K562 (cell line): Measurements from ENCODE around the gene WDR88. TPM values are rescaled to one million over a fixed set of nuclear protein-coding genes. Genes with fewer than 3 reads are reported as not detected.
A peak's percentile ranks its signal among the peaks of the same experiment; 100 is the strongest.

Experiments used
- HNRNPLL ChIP-seq: fragments of 200-400 bp; formaldehyde crosslinking; IDR thresholded peaks from 2 replicates; pipeline ENCODE4 v1.6.1; 2017; ENCODE audit warnings: low read length, low read depth, mild to moderate bottlenecking; ENCODE audit not compliant: poor library complexity, severe bottlenecking
- PHB ChIP-seq: fragments of 250-450 bp; sonication (Bioruptor Pico); IDR thresholded peaks from 2 replicates; pipeline ENCODE4 v1.5.0; 2021
- PML ChIP-seq: IDR thresholded peaks from 2 replicates; pipeline ENCODE4 v1.6.1; 2012; ENCODE audit warnings: low read length, inconsistent platforms
- RBM17 ChIP-seq: fragments of 200-400 bp; formaldehyde crosslinking; IDR thresholded peaks from 2 replicates; pipeline ENCODE4 v1.6.1; 2017; ENCODE audit warnings: low read depth, mild to moderate bottlenecking, low read length, borderline replicate concordance
- REST ChIP-seq, 2 experiments: fragments of 450-650 bp; formaldehyde crosslinking in 1 of 2; IDR thresholded peaks; 2 replicates each; pipeline versions ENCODE4 v1.4.0 to v1.6.1; 2014 to 2020; ENCODE audit warnings: mild to moderate bottlenecking in 2 of 2, borderline replicate concordance in 1 of 2, low read depth in 1 of 2
- TCFL5 ChIP-seq: fragments of 250-450 bp; sonication (Bioruptor Pico); conservative IDR thresholded peaks from 2 replicates; pipeline ENCODE4 v1.6.1; 2021; ENCODE audit warnings: mild to moderate bottlenecking, moderate library complexity, matching md5 sums
- TOE1 ChIP-seq, 2 experiments: fragments of 450-650 bp in 1 of 2; sonication (generic) in 1 of 2; formaldehyde crosslinking in 1 of 2; IDR thresholded peaks; 2 replicates each; pipeline versions ENCODE4 v1.7.1 to v1.8.0; 2016 to 2022; ENCODE audit warnings: borderline replicate concordance in 2 of 2, mild to moderate bottlenecking in 2 of 2, antibody characterized with exemption in 1 of 2, inconsistent platforms in 1 of 2, low read depth in 1 of 2, missing genetic modification reagents in 1 of 2, moderate library complexity in 1 of 2
- ZNF263 ChIP-seq: sonication (generic); formaldehyde crosslinking; IDR thresholded peaks from 2 replicates; pipeline ENCODE4 v1.8.0; 2022; ENCODE audit warnings: mild to moderate bottlenecking, missing genetic modification reagents, borderline replicate concordance
- ZNF592 ChIP-seq: fragments of 450-650 bp; IDR thresholded peaks from 2 replicates; pipeline ENCODE4 v1.6.1; 2017; ENCODE audit warnings: antibody characterized with exemption, mild to moderate bottlenecking
- polyA plus RNA-seq, 8 experiments: library from polyadenylated mRNA; depleted of rRNA in 4 of 8; stranded (reverse) in 5 of 8; unstranded in 3 of 8; fragments of >200 nt; fragmentation: Nextera tagmentation in 2 of 8; fragmentation: Illumina TruSeq in 1 of 8; extraction: Ambion mirVana in 2 of 8; extraction: Trizol in 1 of 8; gene quantifications; 2 replicates each; pipeline versions ENCODE4 v1.2.1 to v1.2.3, GENCODE V29; 2011 to 2014; ENCODE audit warnings: inconsistent platforms in 1 of 8, missing spikeins in 1 of 8
- total RNA-seq, 7 experiments: library from RNA; depleted of rRNA in 6 of 7; stranded (reverse); fragments of >200 nt in 6 of 7; fragmentation: Illumina TruSeq in 2 of 7; extraction: Trizol in 2 of 7; gene quantifications; 2 replicates each; pipeline versions ENCODE4 v1.2.1 to v1.2.3, GENCODE V29; 2011 to 2021; ENCODE audit warnings: low replicate concordance in 1 of 7
- TF ChIP-seq, protein P1 (sequence below): fragments of 450-650 bp; IDR thresholded peaks from 2 replicates; pipeline ENCODE4 v1.6.1; 2016; ENCODE audit warnings: borderline replicate concordance

WDR88 gene
- total and polyA plus RNA-seq, 9 of the 15 experiments (the other 6 are each of a cell fraction or from before 2014, with no cell fraction given), result 0.03 to 0.04 TPM; not detected in 7

- TF ChIP-seq ZNF592 (peak; percentile 97), ZNF263 (peak; percentile 31; the same call in 1 of the 2 replicates), PHB (peak; percentile 45; the same call in 1 of the 2 replicates), PML (peak; percentile 60), TOE1 (IDR thresholded peaks at IDR 0.05; ENCODE audit: borderline replicate concordance) (peak; percentile 38; the same call in 1 of the 2 replicates), TOE1 (CRISPR knock-in tag; IDR thresholded peaks at IDR 0.05; ENCODE audit: borderline replicate concordance, low read depth) (no peak), RBM17 (no peak), REST (IDR thresholded peaks at IDR 0.05; ENCODE audit: borderline replicate concordance) (no peak; the same call in 1 of the 2 replicates), REST (CRISPR knock-in tag; IDR thresholded peaks at IDR 0.05; ENCODE audit: low read depth) (peak; percentile 55; the same call in 1 of the 2 replicates), HNRNPLL (peak; percentile 33), TCFL5 (CRISPR knock-in tag) (no peak)
- TF ChIP-seq, protein P1, sequence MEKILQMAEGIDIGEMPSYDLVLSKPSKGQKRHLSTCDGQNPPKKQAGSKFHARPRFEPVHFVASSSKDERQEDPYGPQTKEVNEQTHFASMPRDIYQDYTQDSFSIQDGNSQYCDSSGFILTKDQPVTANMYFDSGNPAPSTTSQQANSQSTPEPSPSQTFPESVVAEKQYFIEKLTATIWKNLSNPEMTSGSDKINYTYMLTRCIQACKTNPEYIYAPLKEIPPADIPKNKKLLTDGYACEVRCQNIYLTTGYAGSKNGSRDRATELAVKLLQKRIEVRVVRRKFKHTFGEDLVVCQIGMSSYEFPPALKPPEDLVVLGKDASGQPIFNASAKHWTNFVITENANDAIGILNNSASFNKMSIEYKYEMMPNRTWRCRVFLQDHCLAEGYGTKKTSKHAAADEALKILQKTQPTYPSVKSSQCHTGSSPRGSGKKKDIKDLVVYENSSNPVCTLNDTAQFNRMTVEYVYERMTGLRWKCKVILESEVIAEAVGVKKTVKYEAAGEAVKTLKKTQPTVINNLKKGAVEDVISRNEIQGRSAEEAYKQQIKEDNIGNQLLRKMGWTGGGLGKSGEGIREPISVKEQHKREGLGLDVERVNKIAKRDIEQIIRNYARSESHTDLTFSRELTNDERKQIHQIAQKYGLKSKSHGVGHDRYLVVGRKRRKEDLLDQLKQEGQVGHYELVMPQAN, result peak; percentile 71; the same call in 1 of the 2 replicates
These were observed 44.9 kb downstream of the WDR88 start (continued) for GRCh38 chr19:33176670-33177416.
